ENCODE results near the gene GCN1. TPM values are rescaled to one million over a fixed set of nuclear protein-coding genes. Genes with fewer than 3 reads are reported as not detected.

GCN1 gene
- total RNA-seq, 1 donor from 2014 or later, result 92.3 TPM

- H3K4me3 Mint-ChIP-seq (ENCODE audit: unreplicated experiment), result no peak overlapping the region
- peaks cover 15% of the 10 kb centered on the region for H3K36me3 Mint-ChIP-seq (ENCODE audit: low read depth)
- TF ChIP-seq, protein P1, sequence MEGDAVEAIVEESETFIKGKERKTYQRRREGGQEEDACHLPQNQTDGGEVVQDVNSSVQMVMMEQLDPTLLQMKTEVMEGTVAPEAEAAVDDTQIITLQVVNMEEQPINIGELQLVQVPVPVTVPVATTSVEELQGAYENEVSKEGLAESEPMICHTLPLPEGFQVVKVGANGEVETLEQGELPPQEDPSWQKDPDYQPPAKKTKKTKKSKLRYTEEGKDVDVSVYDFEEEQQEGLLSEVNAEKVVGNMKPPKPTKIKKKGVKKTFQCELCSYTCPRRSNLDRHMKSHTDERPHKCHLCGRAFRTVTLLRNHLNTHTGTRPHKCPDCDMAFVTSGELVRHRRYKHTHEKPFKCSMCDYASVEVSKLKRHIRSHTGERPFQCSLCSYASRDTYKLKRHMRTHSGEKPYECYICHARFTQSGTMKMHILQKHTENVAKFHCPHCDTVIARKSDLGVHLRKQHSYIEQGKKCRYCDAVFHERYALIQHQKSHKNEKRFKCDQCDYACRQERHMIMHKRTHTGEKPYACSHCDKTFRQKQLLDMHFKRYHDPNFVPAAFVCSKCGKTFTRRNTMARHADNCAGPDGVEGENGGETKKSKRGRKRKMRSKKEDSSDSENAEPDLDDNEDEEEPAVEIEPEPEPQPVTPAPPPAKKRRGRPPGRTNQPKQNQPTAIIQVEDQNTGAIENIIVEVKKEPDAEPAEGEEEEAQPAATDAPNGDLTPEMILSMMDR (IDR thresholded peaks at IDR 0.05), result no peak
- no peak for DNase-seq (ENCODE audit: low spot score)
- H3K4me1 Mint-ChIP-seq (ENCODE audit: low read depth), result peaks cover 37% of the 10 kb centered on the region
- no peaks in the 10 kb centered on the region for H3K27me3 Mint-ChIP-seq (ENCODE audit: low read depth)
- H3K27ac Mint-ChIP-seq (ENCODE audit: unreplicated experiment), result no peak overlapping the region
- H3K9me3 Mint-ChIP-seq (ENCODE audit: low read depth), result no peaks in the 10 kb centered on the region
Measured at GRCh38 chr12:120223458-120224303, 29.2 kb upstream of the GCN1 start.

- Mint-ChIP-seq H3K4me1 (ENCODE audit: low read depth) (peaks cover 24% of the 10 kb centered on the region), H3K4me3 (ENCODE audit: unreplicated experiment) (no peak overlapping the region), H3K9me3 (ENCODE audit: low read depth) (no peaks in the 10 kb centered on the region), H3K27me3 (ENCODE audit: low read depth) (no peaks in the 10 kb centered on the region), H3K27ac (ENCODE audit: unreplicated experiment) (no peak overlapping the region), H3K36me3 (ENCODE audit: low read depth) (peaks cover 16% of the 10 kb centered on the region)
- DNase-seq (ENCODE audit: low spot score), result no peak
- TF ChIP-seq, protein P1 (IDR thresholded peaks at IDR 0.05), result no peak
Measured at GRCh38 chr12:120222288-120222832, 27.8 kb upstream of the GCN1 start.

- Mint-ChIP-seq H3K4me1 (ENCODE audit: low read depth) (peaks cover 22% of the 10 kb centered on the region), H3K27ac (ENCODE audit: unreplicated experiment) (no peak overlapping the region), H3K27me3 (ENCODE audit: low read depth) (no peaks in the 10 kb centered on the region), H3K4me3 (ENCODE audit: unreplicated experiment) (no peak overlapping the region), H3K36me3 (ENCODE audit: low read depth) (peaks cover 16% of the 10 kb centered on the region), H3K9me3 (ENCODE audit: low read depth) (no peaks in the 10 kb centered on the region)
- DNase-seq (ENCODE audit: low spot score), result no peak
- TF ChIP-seq, protein P1 (IDR thresholded peaks at IDR 0.05), result no peak
Measured at GRCh38 chr12:120221576-120221900, 27.0 kb upstream of the GCN1 start.

GRCh38 chr12:120220838-120221575 is 26.5 kb upstream of the GCN1 start:
- peaks cover 16% of the 10 kb centered on the region for H3K36me3 Mint-ChIP-seq (ENCODE audit: low read depth)
- no peak for DNase-seq (ENCODE audit: low spot score)
- no peaks in the 10 kb centered on the region for H3K9me3 Mint-ChIP-seq (ENCODE audit: low read depth)
- no peaks in the 10 kb centered on the region for H3K27me3 Mint-ChIP-seq (ENCODE audit: low read depth)
- peaks cover 22% of the 10 kb centered on the region for H3K4me1 Mint-ChIP-seq (ENCODE audit: low read depth)
- TF ChIP-seq, protein P1 (IDR thresholded peaks at IDR 0.05), result no peak
- H3K27ac Mint-ChIP-seq (ENCODE audit: unreplicated experiment), result peak overlapping the region; percentile 5
- no peak overlapping the region for H3K4me3 Mint-ChIP-seq (ENCODE audit: unreplicated experiment)
